GM12878 (cell line): ENCODE results near the gene MAN1B1. TPM values are rescaled to one million over a fixed set of nuclear protein-coding genes. Genes with fewer than 3 reads are reported as not detected.
A peak's percentile ranks its signal among the peaks of the same experiment; 100 is the strongest.
"Not testable (repeated sequence)": the region's sequence is repeated elsewhere in the genome, so short reads cannot be mapped to it uniquely, and the experiment has no call there.

Source experiments
- ATAC-seq: fragments of 200-7000 bp; cut with Tn5 transposase; 3 replicates; pipeline ENCODE4 v1.9.1; 2020; ENCODE audit warnings: mild to moderate bottlenecking, moderate library complexity
- BruUV-seq: library from RNA; stranded (reverse); fragments of 400-500 nt; replicated peaks from 2 replicates; lab custom pipeline; 2021; lab: Mats Ljungman, UMichigan
- CTCF ChIA-PET: fragments of 300-600 bp; sonication (Branson Sonifier 250); formaldehyde crosslinking; extraction: SDS; loops from one replicate; lab custom pipeline; 2021; ENCODE audit warnings: inconsistent platforms; lab: Yijun Ruan, JAX
- POLR2A ChIA-PET: fragments of 350-600 bp; formaldehyde crosslinking; extraction: SDS; loops from one replicate; lab custom pipeline; 2021; ENCODE audit warnings: inconsistent platforms; lab: Charles Lee
- RAD21 ChIA-PET: fragments of 300-600 bp; sonication (Branson Sonifier 250); formaldehyde crosslinking; loops from one replicate; lab custom pipeline; 2023; ENCODE audit warnings: antibody characterized with exemption; ENCODE audit not compliant: unreplicated experiment; lab: Charles Lee
- SMC1A ChIA-PET: fragments of 300-600 bp; sonication (Branson Sonifier 250); formaldehyde crosslinking; loops from one replicate; lab custom pipeline; 2023; ENCODE audit not compliant: unreplicated experiment, uncharacterized antibody; lab: Charles Lee
- DNase-seq: peaks from one replicate; pipeline ENCODE4 v3.0.0-alpha.2; 2011; ENCODE audit warnings: low read depth, low spot score
- FAIRE-seq: peaks from 3 replicates; lab custom pipeline; 2011; peaks lifted over from hg19 to GRCh38; lab: Jason Lieb, UNC
- H2AFZ ChIP-seq: 2 replicates; pipeline ENCODE4 v1.6.0; 2011; ENCODE audit warnings: low read depth, low read length, control low read depth; ENCODE audit not compliant: control insufficient read depth
- H3K27ac ChIP-seq: 2 replicates; pipeline ENCODE4 v1.5.1; 2011; ENCODE audit warnings: control low read depth; ENCODE audit not compliant: control insufficient read depth, insufficient read depth
- H3K27me3 ChIP-seq, 2 experiments: replicated peaks in 1 of 2; 2 replicates each; pipeline versions ENCODE4 v1.6.0 to v1.6.1; 2011; ENCODE audit warnings: low read length in 1 of 2; ENCODE audit not compliant: control insufficient read depth in 2 of 2, insufficient read depth in 2 of 2
- H3K36me3 ChIP-seq, 2 experiments: 2 replicates each; pipeline ENCODE4 v1.5.1; 2011; ENCODE audit warnings: low read length in 1 of 2; ENCODE audit not compliant: control insufficient read depth in 2 of 2, insufficient read depth in 2 of 2
- H3K4me1 ChIP-seq: 2 replicates; pipeline ENCODE4 v1.6.1; 2011; ENCODE audit warnings: mild to moderate bottlenecking, low read length, moderate library complexity, mixed read lengths; ENCODE audit not compliant: control insufficient read depth, insufficient read depth
- H3K4me2 ChIP-seq: 2 replicates; pipeline ENCODE4 v1.6.0; 2011; ENCODE audit warnings: control low read depth; ENCODE audit not compliant: control insufficient read depth, insufficient read depth
- H3K4me3 ChIP-seq: fragments of 200-600 bp; sonication (generic); 2 replicates; pipeline ENCODE4 v1.5.1; 2016
- H3K79me2 ChIP-seq: 2 replicates; pipeline ENCODE4 v1.6.0; 2011; ENCODE audit warnings: low read length; ENCODE audit not compliant: control insufficient read depth, insufficient read depth
- H3K9ac ChIP-seq: 2 replicates; pipeline ENCODE4 v1.8.0; 2011; ENCODE audit warnings: low read length, control low read depth, mixed read lengths; ENCODE audit not compliant: control insufficient read depth, insufficient read depth
- H3K9me3 ChIP-seq: replicated peaks from 3 replicates; pipeline ENCODE4 v1.5.1; 2011; ENCODE audit warnings: mild to moderate bottlenecking, low read length; ENCODE audit not compliant: control insufficient read depth, insufficient read depth
- H4K20me1 ChIP-seq: 2 replicates; pipeline ENCODE4 v1.6.0; 2011; ENCODE audit not compliant: control insufficient read depth, insufficient read depth
- BHLHE40 ChIP-seq, 2 experiments: fragments of 450-650 bp in 1 of 2; IDR thresholded peaks; 2 replicates each; pipeline ENCODE4 v1.6.1; 2011 to 2017; ENCODE audit warnings: low read depth in 2 of 2, borderline replicate concordance in 1 of 2, improper control_type of control experiment in 1 of 2, low read length in 1 of 2, mild to moderate bottlenecking in 1 of 2
- JUNB ChIP-seq: IDR thresholded peaks from 2 replicates; pipeline ENCODE4 v1.6.1; 2016; ENCODE audit warnings: antibody characterized with exemption, mild to moderate bottlenecking
- MLLT1 ChIP-seq: fragments of 450-650 bp; IDR thresholded peaks from 2 replicates; pipeline ENCODE4 v1.6.1; 2016; ENCODE audit warnings: mild to moderate bottlenecking
- NR2F1 ChIP-seq: fragments of 450-650 bp; conservative IDR thresholded peaks from 2 replicates; pipeline ENCODE4 v1.6.1; 2017; ENCODE audit warnings: mild to moderate bottlenecking
- RAD51 ChIP-seq: fragments of 450-650 bp; IDR thresholded peaks from 2 replicates; pipeline ENCODE4 v1.6.1; 2016; ENCODE audit warnings: moderate library complexity, mild to moderate bottlenecking, inconsistent platforms
- SKIL ChIP-seq: fragments of 450-650 bp; IDR thresholded peaks from 2 replicates; pipeline ENCODE4 v1.6.1; 2017; ENCODE audit warnings: mild to moderate bottlenecking, low read depth, inconsistent platforms; ENCODE audit not compliant: poor library complexity, severe bottlenecking
- USF1 ChIP-seq: IDR thresholded peaks from 2 replicates; pipeline ENCODE4 v1.6.1; 2011; ENCODE audit warnings: borderline replicate concordance, low read depth, mild to moderate bottlenecking, moderate library complexity, mixed read lengths, low read length; ENCODE audit not compliant: insufficient read depth; ENCODE audit errors: extremely low read length
- WGBS: methylation state at CpG from one replicate; pipeline ENCODE4 v1.1.6; 2016; ENCODE audit warnings: low lambda C conversion rate; ENCODE audit not compliant: insufficient replicate concordance, insufficient coverage; ENCODE audit errors: missing lambda C conversion rate; 5-methylcytosine and 5-hydroxymethylcytosine counted together
- in situ Hi-C: fragments of 300-500 bp; cut with MboI; formaldehyde crosslinking; loops from 9 replicates; pipeline ENCODE4 v1.14.3; 2018; ENCODE audit warnings: mixed read lengths
- intact Hi-C: fragments of 100-400 bp; cut with micrococcal nuclease; formaldehyde crosslinking; loops from one replicate; pipeline ENCODE4 v1.14.2; 2022; ENCODE audit not compliant: unreplicated experiment
- polyA plus RNA-seq, 11 experiments: library from polyadenylated mRNA; depleted of rRNA in 4 of 11; unstranded in 6 of 11; stranded (reverse) in 5 of 11; fragments of >200 nt; fragmentation: Nextera tagmentation in 4 of 11; fragmentation: Illumina TruSeq in 1 of 11; extraction: Ambion mirVana in 4 of 11; extraction: Trizol in 1 of 11; gene quantifications; 1 replicate in 1 of 11; 2 replicates in 10 of 11; pipeline versions ENCODE4 v1.2.1 to v1.2.3, GENCODE V29; 2011 to 2016; ENCODE audit warnings: inconsistent platforms in 2 of 11, missing spikeins in 2 of 11, low read depth in 1 of 11
- total RNA-seq, 4 experiments: library from RNA; depleted of rRNA in 3 of 4; stranded (reverse); fragments of >200 nt in 3 of 4; fragmentation: Illumina TruSeq in 1 of 4; extraction: Trizol in 1 of 4; gene quantifications; 2 replicates each; pipeline versions ENCODE4 v1.2.1 to v1.2.3, GENCODE V29; 2013 to 2021
- TF ChIP-seq, protein P1 (sequence below): fragments of 450-650 bp; conservative IDR thresholded peaks from 2 replicates; pipeline ENCODE4 v1.6.1; 2017; ENCODE audit warnings: mild to moderate bottlenecking, moderate library complexity

MAN1B1 gene
- total and polyA plus RNA-seq, 10 of the 15 experiments (the other 5 are each of a cell fraction or from before 2014, with no cell fraction given) = 0.71 to 34.1 (median 22.7) TPM

DNA sequence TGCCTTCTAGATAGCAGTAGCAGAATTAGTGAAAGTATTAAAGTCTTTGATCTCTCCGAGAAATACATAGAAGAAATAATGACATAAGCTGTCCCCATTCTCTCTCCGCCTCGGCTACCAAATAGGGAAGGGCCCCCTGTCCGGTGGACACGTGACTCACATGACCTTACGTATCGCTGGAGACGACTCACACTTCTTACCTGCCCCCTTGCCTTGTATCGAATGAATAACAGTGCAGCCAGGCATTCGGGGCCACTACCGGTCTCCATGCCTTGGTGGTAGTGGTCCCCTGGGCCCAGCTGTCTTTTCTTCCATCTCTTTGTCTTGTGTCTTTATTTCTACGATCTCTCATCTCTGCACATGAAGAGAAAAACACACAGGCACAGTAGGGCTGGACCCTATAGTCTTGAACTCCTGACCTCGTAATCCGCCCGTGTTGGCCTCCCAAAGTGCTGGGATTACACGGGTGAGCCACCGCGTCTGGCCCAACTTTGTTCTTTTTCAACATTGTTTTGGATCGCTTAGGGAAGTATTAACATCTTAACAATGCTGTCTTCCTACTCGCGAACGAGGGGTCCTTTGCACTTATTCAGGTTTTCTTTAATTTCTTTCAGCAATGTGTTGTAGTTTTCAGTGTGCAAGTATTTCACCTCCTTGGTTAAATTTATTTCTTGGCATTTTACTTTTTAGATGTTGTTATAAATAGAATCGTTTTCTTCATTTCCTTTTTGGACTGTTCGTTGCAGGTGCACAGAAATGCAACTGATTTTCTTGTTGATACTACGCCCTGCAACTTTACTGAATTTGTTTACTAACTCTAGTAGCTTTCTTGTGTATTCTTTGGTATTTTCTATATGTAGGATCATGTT is 35.4 kb downstream of the MAN1B1 start:
- not testable (repeated sequence) for H4K20me1 ChIP-seq, H3K9me3 ChIP-seq, H2AFZ ChIP-seq, H3K27me3 ChIP-seq, H3K79me2 ChIP-seq, H3K36me3 ChIP-seq, FAIRE-seq, H3K9ac ChIP-seq, DNase-seq
- in situ Hi-C loops (loop anchor here (5.0 kb wide), 1 partner anchor 105 kb away; the partner anchor contains the start of genes CYSRT1 and RNF224), intact Hi-C loops (loop anchor here (2.0 kb wide), 1 partner anchor 79 kb away; the partner anchor contains the start of gene TPRN)
- Histone ChIP-seq H3K4me3 (peak overlapping the region; percentile 22; the same call in 1 of the 2 replicates), H3K4me2 (peak overlapping the region; percentile 58), H3K27ac (peak overlapping the region; percentile 47), H3K4me1 (peaks cover 37% of the 10 kb centered on the region)
- RAD21 ChIA-PET = interaction anchor here (1.0 to 2.9 kb wide), 5 partner anchors 26 to 119 kb away, joined by 3 to 26 read pairs (median 3); partner anchors contain the start of genes CYSRT1, RNF208 and TUBB4B
- CTCF ChIA-PET = interaction anchor here (0.8 to 2.6 kb wide), 11 partner anchors 26 to 114 kb away, joined by 3 to 16 read pairs (median 3); partner anchors contain the start of genes CYSRT1 and RNF224
- POLR2A ChIA-PET = interaction anchor here (1.0 to 2.6 kb wide), 4 partner anchors 29 to 118 kb away, joined by 3 to 18 read pairs (median 6); partner anchors contain the start of genes TMEM210 and TUBB4B
- 9% methylated on average over 21 of the region's 25 CpGs for WGBS
- SMC1A ChIA-PET = interaction anchor here (0.8 to 2.6 kb wide), 3 partner anchors 9 to 118 kb away, joined by 3 to 14 read pairs (median 4); no protein-coding TSS in a partner anchor
- ATAC-seq = peak; percentile 76
- BruUV-seq = TSS peak; percentile 86
- TF ChIP-seq SKIL (peak; percentile 9), BHLHE40 (IDR thresholded peaks at IDR 0.05; ENCODE audit: borderline replicate concordance in 1 of 2, low read depth in 2 of 2, low read length in 1 of 2) (peak; percentile 64 to 90), JUNB (0 out of 2 replicates have a peak, but pooled peaks have one; percentile 10), RAD51 (peak; percentile 89), MLLT1 (peak; percentile 67), USF1 (peak; percentile 9), NR2F1 (peak; percentile 60; the same call in 1 of the 2 replicates)
- TF ChIP-seq, protein P1, sequence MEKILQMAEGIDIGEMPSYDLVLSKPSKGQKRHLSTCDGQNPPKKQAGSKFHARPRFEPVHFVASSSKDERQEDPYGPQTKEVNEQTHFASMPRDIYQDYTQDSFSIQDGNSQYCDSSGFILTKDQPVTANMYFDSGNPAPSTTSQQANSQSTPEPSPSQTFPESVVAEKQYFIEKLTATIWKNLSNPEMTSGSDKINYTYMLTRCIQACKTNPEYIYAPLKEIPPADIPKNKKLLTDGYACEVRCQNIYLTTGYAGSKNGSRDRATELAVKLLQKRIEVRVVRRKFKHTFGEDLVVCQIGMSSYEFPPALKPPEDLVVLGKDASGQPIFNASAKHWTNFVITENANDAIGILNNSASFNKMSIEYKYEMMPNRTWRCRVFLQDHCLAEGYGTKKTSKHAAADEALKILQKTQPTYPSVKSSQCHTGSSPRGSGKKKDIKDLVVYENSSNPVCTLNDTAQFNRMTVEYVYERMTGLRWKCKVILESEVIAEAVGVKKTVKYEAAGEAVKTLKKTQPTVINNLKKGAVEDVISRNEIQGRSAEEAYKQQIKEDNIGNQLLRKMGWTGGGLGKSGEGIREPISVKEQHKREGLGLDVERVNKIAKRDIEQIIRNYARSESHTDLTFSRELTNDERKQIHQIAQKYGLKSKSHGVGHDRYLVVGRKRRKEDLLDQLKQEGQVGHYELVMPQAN = 0 out of 2 replicates have a peak, but pooled peaks have one; percentile 26
